AG04450 (cell line): ENCODE results near the gene NANOS3. TPM values are rescaled to one million over a fixed set of nuclear protein-coding genes. Genes with fewer than 3 reads are reported as not detected.
"Not testable (repeated sequence)": the region's sequence is repeated elsewhere in the genome, so short reads cannot be mapped to it uniquely, and the experiment has no call there.

Experiments
- CTCF ChIA-PET: fragments of 300-600, 350-600 bp; formaldehyde crosslinking; extraction: SDS; loops from one replicate; lab custom pipeline; 2022; ENCODE audit warnings: antibody characterized with exemption, inconsistent platforms; lab: Charles Lee
- POLR2A ChIA-PET: fragments of 350-600 bp; formaldehyde crosslinking; extraction: SDS; loops from one replicate; lab custom pipeline; 2021; ENCODE audit warnings: antibody characterized with exemption, inconsistent platforms; lab: Yijun Ruan, JAX
- DNase-seq: peaks from one replicate; pipeline ENCODE4 v3.0.0-alpha.2; 2011; ENCODE audit warnings: low read depth, low spot score
- H3K27ac ChIP-seq: one replicate; pipeline ENCODE4 v1.5.1; 2012; ENCODE audit warnings: low read depth, low read length, control low read depth
- H3K27me3 ChIP-seq: one replicate; pipeline ENCODE4 v1.6.0; 2012; ENCODE audit warnings: low read length; ENCODE audit not compliant: control insufficient read depth, insufficient read depth
- H3K4me3 ChIP-seq: 2 replicates; pipeline ENCODE4 v1.5.1; 2011; ENCODE audit warnings: mild to moderate bottlenecking, low read depth, low read length, control low read depth
- H3K9me3 ChIP-seq: 2 replicates; pipeline ENCODE4 v1.5.1; 2012; ENCODE audit warnings: low read length; ENCODE audit not compliant: control insufficient read depth, insufficient read depth
- polyA plus RNA-seq: library from polyadenylated mRNA; depleted of rRNA; stranded (reverse); fragments of >200 nt; gene quantifications from 2 replicates; pipeline ENCODE4 v1.2.3, GENCODE V29; 2011
- TF ChIP-seq, protein P1 (sequence below): IDR thresholded peaks from 2 replicates; pipeline ENCODE4 v1.5.1; 2011; ENCODE audit warnings: low read depth, low read length, control low read depth, inconsistent platforms

Gene NANOS3
- polyA plus RNA-seq, 1 experiment: 0.36 TPM

- Histone ChIP-seq H3K27me3 (no peaks in the 10 kb centered on the region), H3K4me3 (no peak overlapping the region), H3K27ac (peak overlapping the region; percentile 100), H3K9me3 (no peaks in the 10 kb centered on the region)
- POLR2A ChIA-PET: interaction anchor here (1.3 to 3.9 kb wide), 4 partner anchors 9 to 14 kb away, joined by 7 to 33 read pairs (median 8); no protein-coding TSS in a partner anchor
- TF ChIP-seq, protein P1, sequence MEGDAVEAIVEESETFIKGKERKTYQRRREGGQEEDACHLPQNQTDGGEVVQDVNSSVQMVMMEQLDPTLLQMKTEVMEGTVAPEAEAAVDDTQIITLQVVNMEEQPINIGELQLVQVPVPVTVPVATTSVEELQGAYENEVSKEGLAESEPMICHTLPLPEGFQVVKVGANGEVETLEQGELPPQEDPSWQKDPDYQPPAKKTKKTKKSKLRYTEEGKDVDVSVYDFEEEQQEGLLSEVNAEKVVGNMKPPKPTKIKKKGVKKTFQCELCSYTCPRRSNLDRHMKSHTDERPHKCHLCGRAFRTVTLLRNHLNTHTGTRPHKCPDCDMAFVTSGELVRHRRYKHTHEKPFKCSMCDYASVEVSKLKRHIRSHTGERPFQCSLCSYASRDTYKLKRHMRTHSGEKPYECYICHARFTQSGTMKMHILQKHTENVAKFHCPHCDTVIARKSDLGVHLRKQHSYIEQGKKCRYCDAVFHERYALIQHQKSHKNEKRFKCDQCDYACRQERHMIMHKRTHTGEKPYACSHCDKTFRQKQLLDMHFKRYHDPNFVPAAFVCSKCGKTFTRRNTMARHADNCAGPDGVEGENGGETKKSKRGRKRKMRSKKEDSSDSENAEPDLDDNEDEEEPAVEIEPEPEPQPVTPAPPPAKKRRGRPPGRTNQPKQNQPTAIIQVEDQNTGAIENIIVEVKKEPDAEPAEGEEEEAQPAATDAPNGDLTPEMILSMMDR: no peak
- CTCF ChIA-PET: interaction anchor here (1.1 to 2.2 kb wide), 3 partner anchors 14 to 64 kb away, joined by 4 to 6 read pairs (median 5); no protein-coding TSS in a partner anchor
- DNase-seq: no peak
These were observed 28.6 kb upstream of the NANOS3 start for GRCh38 chr19:13848340-13848677.

GRCh38 chr19:13848798-13849676 lies 27.9 kb upstream of the NANOS3 start:
- CTCF ChIA-PET: interaction anchor here (1.1 to 2.2 kb wide), 2 partner anchors 14 to 64 kb away, joined by 4 to 6 read pairs; no protein-coding TSS in a partner anchor
- POLR2A ChIA-PET: interaction anchor here (0.7 to 3.9 kb wide), 2 partner anchors 10 to 13 kb away, joined by 3 to 33 read pairs; no protein-coding TSS in a partner anchor
- DNase-seq: no peak

GRCh38 chr19:13849991-13850909 lies 26.7 kb upstream of the NANOS3 start:
- Histone ChIP-seq H3K27me3 (no peaks in the 10 kb centered on the region), H3K4me3 (peak overlapping the region; percentile 46), H3K9me3 (no peaks in the 10 kb centered on the region), H3K27ac (peak overlapping the region; percentile 100)
- no peak for DNase-seq
- CTCF ChIA-PET: interaction anchor here (0.5 to 2.2 kb wide), 2 partner anchors 10 to 12 kb away, joined by 3 to 6 read pairs; no protein-coding TSS in a partner anchor
- TF ChIP-seq, protein P1: no peak
- POLR2A ChIA-PET: interaction anchor here (1.4 to 3.9 kb wide), 5 partner anchors 9 to 63 kb away, joined by 4 to 33 read pairs (median 13); no protein-coding TSS in a partner anchor

More at GRCh38 chr19:13848798-13849676, 27.9 kb upstream of the NANOS3 start:
- H3K9me3 ChIP-seq: no peaks in the 10 kb centered on the region
- H3K4me3 ChIP-seq: no peak overlapping the region
- no peaks in the 10 kb centered on the region for H3K27me3 ChIP-seq
- peak overlapping the region; percentile 22 for H3K27ac ChIP-seq
- TF ChIP-seq, protein P1: no peak

GRCh38 chr19:13850910-13851733 lies 25.8 kb upstream of the NANOS3 start:
- Histone ChIP-seq H3K9me3 (no peaks in the 10 kb centered on the region), H3K27ac (peak overlapping the region; percentile 100), H3K4me3 (peak overlapping the region; percentile 46), H3K27me3 (no peaks in the 10 kb centered on the region)
- TF ChIP-seq, protein P1: no peak
- DNase-seq: peak; percentile 88
- CTCF ChIA-PET: interaction anchor here (0.5 to 3.4 kb wide), 2 partner anchors 9 to 11 kb away, joined by 3 to 32 read pairs; no protein-coding TSS in a partner anchor
- POLR2A ChIA-PET: interaction anchor here (1.0 to 3.9 kb wide), 7 partner anchors 10 to 63 kb away, joined by 3 to 33 read pairs (median 5); partner anchors contain the start of gene ZSWIM4

GRCh38 chr19:13851734-13852114 lies 25.2 kb upstream of the NANOS3 start:
- ChIA-PET POLR2A (interaction anchor here (1.0 to 3.9 kb wide), 7 partner anchors 10 to 64 kb away, joined by 3 to 33 read pairs (median 5); partner anchors contain the start of gene ZSWIM4), CTCF (interaction anchor here (3.4 kb wide), 1 partner anchor 10 kb away, joined by 32 read pairs; no protein-coding TSS in a partner anchor)
- not testable (repeated sequence) for H3K4me3 ChIP-seq, DNase-seq, H3K27me3 ChIP-seq, H3K9me3 ChIP-seq
- H3K27ac ChIP-seq: peak overlapping the region; percentile 100

DNA sequence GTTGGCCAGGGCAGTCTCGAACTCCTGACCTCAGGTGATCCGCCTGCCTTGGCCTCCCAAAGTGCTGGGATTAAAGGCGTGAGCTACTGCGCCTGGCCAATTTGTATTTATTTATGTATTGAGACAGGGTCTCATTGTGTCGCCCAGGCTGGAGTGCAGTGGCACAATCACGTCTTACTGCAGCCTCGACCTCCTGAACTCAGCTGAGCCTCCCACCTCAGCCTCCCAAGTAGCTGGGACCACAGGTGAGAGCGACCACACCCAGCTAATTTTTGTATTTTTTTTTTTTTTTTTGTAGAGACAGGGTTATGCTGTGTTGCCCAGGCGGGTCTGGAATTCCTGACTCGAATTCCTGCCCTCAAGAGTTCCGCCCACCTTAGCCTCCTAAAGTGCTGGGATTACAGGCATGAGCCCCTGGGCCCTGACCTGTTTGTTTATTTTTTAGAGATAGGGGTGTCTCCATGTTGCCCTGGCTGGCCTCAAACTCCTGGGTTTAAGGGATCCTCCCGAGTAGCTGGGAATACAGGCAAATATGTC lies 24.7 kb upstream of the NANOS3 start:
- peak overlapping the region; percentile 52 for H3K27ac ChIP-seq
- H3K4me3 ChIP-seq, H3K9me3 ChIP-seq, H3K27me3 ChIP-seq, DNase-seq: not testable (repeated sequence)
- ChIA-PET CTCF (interaction anchor here (3.4 kb wide), 1 partner anchor 10 kb away, joined by 32 read pairs; no protein-coding TSS in a partner anchor), POLR2A (interaction anchor here (1.0 to 3.9 kb wide), 8 partner anchors 10 to 65 kb away, joined by 3 to 33 read pairs (median 6); partner anchors contain the start of gene ZSWIM4)
